IPS-18c (cell line): ENCODE measurements around the gene RBL2.
"Not testable (repeated sequence)": the region's sequence is repeated elsewhere in the genome, so short reads cannot be mapped to it uniquely, and the experiment has no call there.

ENCODE experiments used
- H3K4me3 ChIP-seq: 2 replicates; pipeline ENCODE4 v1.7.0; 2013; ENCODE audit warnings: low read depth, mild to moderate bottlenecking, low read length, moderate library complexity; ENCODE audit not compliant: insufficient read depth
- H3K9me3 ChIP-seq: one replicate; pipeline ENCODE4 v1.6.1; 2013; ENCODE audit warnings: mild to moderate bottlenecking, low read length, moderate library complexity; ENCODE audit not compliant: control insufficient read depth, insufficient read depth

The RBL2 gene, protein sequence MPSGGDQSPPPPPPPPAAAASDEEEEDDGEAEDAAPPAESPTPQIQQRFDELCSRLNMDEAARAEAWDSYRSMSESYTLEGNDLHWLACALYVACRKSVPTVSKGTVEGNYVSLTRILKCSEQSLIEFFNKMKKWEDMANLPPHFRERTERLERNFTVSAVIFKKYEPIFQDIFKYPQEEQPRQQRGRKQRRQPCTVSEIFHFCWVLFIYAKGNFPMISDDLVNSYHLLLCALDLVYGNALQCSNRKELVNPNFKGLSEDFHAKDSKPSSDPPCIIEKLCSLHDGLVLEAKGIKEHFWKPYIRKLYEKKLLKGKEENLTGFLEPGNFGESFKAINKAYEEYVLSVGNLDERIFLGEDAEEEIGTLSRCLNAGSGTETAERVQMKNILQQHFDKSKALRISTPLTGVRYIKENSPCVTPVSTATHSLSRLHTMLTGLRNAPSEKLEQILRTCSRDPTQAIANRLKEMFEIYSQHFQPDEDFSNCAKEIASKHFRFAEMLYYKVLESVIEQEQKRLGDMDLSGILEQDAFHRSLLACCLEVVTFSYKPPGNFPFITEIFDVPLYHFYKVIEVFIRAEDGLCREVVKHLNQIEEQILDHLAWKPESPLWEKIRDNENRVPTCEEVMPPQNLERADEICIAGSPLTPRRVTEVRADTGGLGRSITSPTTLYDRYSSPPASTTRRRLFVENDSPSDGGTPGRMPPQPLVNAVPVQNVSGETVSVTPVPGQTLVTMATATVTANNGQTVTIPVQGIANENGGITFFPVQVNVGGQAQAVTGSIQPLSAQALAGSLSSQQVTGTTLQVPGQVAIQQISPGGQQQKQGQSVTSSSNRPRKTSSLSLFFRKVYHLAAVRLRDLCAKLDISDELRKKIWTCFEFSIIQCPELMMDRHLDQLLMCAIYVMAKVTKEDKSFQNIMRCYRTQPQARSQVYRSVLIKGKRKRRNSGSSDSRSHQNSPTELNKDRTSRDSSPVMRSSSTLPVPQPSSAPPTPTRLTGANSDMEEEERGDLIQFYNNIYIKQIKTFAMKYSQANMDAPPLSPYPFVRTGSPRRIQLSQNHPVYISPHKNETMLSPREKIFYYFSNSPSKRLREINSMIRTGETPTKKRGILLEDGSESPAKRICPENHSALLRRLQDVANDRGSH

DNA sequence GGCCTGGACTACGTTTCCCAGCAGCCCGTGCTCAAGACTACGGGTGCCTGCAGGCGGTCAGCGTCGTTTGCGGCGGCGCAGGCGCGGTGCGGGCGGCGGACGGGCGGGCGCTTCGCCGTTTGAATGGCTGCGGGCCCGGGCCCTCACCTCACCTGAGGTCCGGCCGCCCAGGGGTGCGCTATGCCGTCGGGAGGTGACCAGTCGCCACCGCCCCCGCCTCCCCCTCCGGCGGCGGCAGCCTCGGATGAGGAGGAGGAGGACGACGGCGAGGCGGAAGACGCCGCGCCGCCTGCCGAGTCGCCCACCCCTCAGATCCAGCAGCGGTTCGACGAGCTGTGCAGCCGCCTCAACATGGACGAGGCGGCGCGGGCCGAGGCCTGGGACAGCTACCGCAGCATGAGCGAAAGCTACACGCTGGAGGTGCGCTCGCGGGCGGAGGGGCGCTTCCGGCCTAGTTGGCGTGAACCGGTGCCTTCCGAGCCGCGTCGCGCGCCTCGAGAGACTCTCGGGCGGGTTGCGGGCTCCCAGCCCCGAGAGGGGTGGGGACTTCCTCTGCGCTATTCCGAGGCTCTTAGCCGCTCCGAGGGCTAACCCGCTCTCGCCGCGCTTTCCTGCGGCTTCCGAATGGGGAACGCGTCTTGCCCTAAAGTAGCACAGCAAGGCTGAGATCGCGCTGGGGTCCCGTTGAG lies at the start of gene RBL2:
Gene RBL2, plus strand, starts transcription at position 95 of the 689 bp plus-strand sequence. Its CDS starts 86 bp downstream, at position 181.
- Histone ChIP-seq H3K9me3 (no peaks in the 10 kb centered on the region), H3K4me3 (peak within 1 kb of the TSS; percentile 94)

DNA sequence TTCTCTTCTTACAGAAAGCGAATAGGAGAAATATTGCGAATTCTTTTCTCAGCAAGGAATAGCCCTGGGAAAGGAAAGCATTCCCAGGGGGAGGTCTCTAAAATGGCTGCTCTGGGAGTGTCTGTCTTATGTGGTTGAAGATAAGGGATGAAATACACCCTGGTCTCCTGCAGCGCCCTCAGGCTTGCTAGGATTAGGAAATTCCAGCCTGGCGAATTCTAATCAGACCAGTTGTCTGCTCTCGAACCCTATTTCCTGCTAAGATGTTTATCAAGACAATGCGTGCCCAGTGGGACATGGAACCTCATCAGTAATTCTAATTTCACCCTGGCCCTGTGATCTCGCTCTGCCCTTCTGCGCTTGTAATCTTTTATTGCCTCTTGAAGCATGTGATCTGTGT lies 49.7 kb upstream of the RBL2 start:
- not testable (repeated sequence) for H3K4me3 ChIP-seq, H3K9me3 ChIP-seq

DNA sequence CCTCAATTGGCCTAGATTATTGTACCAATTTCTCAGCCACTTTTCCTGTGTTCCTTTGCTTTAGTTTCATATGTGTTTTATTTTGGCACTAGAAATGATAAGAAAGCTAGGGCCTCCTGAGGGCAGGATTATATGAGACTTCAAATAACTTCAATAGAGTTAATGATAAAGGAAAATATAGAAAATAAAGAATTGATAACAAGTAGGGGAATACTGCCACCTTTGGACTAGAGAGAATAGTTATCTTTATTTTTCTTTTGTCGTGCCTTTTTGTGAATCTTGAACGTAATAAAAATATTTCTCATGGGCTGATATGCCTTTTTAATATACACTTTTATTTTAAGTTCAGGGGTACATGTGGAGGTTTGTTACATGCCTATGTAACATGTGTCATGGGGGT lies 29.3 kb upstream of the RBL2 start:
- no peaks in the 10 kb centered on the region for H3K9me3 ChIP-seq
- H3K4me3 ChIP-seq = no peak overlapping the region

DNA sequence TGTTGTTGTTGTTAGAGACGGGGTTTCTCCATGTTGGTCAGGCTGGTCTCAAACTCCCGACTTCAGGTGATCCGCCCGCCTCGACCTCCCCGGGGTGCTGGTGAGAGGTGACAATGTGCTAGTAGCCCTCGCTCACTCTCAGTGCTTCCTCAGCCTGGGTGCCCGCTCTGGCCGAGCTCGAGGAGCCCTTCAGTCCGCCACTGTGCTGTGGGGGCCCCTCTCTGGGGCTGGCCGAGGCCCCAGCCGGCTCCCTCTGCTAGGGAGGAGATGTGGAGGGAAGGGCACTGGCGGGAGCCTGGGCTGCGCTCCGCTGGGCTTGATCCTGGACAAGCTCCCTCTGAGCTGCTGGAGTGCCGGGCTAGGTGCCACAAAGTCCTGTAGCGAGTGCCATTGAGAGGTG lies 21.7 kb upstream of the RBL2 start:
- Histone ChIP-seq H3K4me3 (no peak overlapping the region), H3K9me3 (peaks cover 5% of the 10 kb centered on the region)

DNA sequence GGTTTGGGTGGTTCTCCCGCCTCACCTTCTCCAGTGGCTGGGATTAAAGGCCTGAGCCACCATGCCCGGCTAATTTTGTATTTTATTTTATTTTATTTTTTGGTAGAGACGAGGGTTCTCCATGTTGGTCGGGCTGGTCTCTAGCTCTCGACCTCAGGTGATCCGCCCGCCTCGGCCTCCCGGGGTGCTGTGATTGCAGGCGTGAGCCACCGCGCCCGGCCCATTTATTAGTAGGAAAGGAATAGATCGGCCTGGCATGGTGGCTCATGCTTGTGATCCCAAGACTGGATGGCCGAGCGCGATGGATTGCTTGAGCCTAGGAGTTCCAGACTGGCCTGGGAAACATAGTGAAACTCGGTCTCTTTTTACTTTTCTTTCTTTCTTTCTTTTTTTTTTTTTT lies 20.4 kb upstream of the RBL2 start:
- Histone ChIP-seq H3K4me3 (no peak overlapping the region), H3K9me3 (peaks cover 5% of the 10 kb centered on the region)

DNA sequence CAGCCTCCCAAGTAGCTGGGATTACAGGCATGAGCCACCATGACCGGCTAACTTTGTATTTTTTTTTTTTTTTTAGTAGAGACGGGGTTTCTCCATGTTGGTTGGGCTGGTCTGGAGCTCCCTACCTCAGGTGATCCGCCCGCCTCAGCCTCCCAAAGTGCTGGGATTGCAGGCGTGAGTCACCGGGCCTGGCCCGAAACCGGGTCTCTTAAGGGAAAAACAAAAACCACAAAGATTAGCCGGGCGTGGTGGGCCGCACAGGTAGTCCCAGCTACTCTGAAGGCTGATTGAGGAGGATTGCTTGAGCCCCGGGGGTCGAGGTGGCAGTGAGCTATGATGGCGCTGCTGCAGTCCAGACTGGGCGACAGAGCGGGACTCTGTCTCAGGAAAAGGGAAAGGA lies 19.9 kb upstream of the RBL2 start:
- peaks cover 5% of the 10 kb centered on the region for H3K9me3 ChIP-seq
- no peak overlapping the region for H3K4me3 ChIP-seq

DNA sequence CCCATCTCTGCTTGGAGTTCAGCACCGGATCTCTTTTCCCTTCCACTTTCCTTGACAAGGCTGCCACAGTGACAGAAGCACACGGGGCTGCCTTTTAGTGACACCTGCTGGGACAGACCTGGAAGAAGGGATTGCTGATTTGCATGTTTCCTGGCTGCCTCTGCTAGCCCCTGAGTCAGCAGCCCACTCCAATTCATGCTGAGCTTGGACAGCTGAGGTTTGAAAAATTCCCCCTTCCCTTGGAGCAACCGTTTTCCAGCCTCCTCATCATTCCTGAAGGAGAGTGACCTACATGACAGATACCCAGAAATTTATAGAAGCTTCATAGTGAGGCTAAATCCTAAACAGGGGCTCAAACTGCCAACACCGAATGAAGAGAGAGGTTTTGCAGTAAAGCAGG lies 18.8 kb upstream of the RBL2 start:
- Histone ChIP-seq H3K4me3 (no peak overlapping the region), H3K9me3 (peaks cover 5% of the 10 kb centered on the region)

DNA sequence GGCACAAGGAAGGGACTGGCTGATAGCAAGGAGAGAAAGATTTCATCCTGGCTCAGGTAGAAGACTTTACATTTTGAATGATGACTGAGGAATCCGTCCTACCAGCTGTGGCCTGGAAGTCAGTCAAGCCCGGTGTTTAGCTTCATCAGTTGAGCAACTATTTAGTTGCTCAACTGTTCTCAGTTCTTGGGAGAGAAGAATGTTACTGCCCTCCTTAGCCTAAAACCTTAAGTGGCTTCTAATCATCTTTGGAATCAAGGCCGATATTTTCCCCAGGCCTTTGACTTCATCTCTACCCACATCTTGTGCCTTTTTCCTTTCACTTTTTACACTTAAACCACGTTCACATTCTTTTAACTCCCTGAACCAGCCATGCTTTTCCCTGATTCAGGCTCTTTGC lies 17.3 kb upstream of the RBL2 start:
- peaks cover 7% of the 10 kb centered on the region for H3K9me3 ChIP-seq
- H3K4me3 ChIP-seq = no peak overlapping the region

DNA sequence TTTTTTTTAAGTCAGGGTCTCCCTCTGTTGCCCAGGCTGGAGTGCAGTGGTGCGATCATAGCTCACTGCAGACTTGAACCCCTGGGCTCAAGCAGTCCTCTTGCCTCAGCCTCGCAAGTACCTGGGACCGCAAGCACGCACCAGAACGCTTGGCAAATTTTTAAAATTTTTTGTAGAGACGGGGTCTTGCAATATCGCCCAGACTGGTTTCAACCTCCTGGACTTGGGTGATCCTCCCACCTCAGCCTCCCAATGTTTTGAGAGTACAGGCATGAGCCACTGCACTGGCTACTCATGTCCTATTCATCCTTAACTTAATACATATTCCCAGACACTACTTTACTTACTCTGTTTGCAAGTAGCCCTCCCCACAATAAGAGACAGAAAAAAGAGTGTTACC lies 16.3 kb upstream of the RBL2 start:
- H3K9me3 ChIP-seq = peaks cover 5% of the 10 kb centered on the region
- H3K4me3 ChIP-seq = no peak overlapping the region

DNA sequence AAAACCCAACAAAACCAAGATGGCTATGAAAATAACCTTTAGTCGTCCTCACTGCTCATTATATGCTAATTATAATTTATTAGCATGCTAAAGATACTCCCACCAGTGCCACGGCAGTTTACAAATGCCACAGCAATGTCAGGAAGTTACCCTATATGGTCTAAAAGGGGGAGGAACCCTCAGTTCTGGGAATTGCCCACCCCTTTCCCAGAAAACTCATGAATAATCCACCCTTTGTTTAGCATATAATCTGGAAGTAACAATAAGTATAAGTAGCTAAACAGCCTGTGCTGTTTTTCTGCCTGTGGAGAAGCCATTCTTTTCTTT lies 14.9 kb upstream of the RBL2 start:
- not testable (repeated sequence) for H3K4me3 ChIP-seq

DNA sequence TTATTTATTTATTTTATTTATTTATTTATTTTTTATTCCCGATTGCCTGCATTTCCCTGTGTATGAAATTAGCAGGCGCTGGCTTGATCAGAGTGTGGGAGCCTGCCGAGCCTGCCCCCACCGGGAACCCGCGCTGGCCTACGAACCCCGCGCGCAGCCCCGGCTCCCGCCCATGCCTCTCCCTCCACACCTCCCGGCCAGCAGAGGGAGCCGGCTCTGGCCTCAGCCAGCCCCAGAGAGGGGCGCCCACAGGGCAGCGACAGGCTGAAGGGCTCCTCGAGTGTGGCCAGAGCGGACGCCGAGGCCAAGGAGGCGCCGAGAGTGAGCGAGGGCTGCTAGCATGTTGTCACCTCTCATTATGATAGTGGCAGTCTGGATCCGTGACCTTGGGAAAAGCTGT lies 13.0 kb upstream of the RBL2 start:
- no peak overlapping the region for H3K4me3 ChIP-seq
- H3K9me3 ChIP-seq = peaks cover 8% of the 10 kb centered on the region

More for the DNA sequence above, 14.9 kb upstream of the RBL2 start:
- H3K9me3 ChIP-seq = not testable (repeated sequence)

DNA sequence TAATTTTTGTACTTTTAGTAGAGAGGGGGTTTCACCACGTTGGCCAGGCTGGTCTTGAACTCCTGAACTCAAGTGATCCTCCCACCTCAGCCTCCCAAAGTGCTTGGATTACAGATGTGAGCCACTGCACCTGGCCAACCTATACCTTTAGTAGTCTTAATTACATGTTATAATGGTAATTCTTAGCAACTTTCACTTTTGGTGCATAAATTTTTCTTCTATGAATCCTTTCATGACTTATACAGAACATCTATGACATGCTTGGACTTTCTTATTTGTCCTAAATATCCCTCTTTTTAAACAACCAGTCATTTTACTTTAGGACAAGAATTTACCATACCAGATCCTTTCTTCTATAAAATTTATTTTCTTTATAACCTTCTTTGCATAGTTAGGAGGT lies 10.3 kb upstream of the RBL2 start:
- H3K9me3 ChIP-seq, H3K4me3 ChIP-seq: not testable (repeated sequence)

DNA sequence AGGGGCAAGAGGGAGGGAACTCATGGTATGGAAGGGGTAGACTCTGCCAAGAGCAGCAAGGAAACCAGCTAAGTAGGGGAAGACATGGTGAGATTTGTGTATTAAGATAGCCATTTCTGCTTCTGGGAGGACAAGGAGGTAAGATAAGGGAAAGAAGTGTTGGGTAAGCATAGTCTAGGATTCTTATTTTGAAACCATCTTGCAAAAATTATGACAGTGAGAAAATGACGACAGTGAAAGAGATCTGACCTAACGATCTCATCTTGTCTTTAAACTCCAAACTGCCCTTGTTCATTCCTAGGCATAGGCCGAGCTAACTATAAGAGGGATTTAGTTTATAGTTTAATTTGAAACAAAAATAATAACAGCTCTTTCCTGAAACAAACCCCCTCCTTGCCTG lies 5.6 kb upstream of the RBL2 start:
- Histone ChIP-seq H3K9me3 (peaks cover 2% of the 10 kb centered on the region), H3K4me3 (no peak overlapping the region)

DNA sequence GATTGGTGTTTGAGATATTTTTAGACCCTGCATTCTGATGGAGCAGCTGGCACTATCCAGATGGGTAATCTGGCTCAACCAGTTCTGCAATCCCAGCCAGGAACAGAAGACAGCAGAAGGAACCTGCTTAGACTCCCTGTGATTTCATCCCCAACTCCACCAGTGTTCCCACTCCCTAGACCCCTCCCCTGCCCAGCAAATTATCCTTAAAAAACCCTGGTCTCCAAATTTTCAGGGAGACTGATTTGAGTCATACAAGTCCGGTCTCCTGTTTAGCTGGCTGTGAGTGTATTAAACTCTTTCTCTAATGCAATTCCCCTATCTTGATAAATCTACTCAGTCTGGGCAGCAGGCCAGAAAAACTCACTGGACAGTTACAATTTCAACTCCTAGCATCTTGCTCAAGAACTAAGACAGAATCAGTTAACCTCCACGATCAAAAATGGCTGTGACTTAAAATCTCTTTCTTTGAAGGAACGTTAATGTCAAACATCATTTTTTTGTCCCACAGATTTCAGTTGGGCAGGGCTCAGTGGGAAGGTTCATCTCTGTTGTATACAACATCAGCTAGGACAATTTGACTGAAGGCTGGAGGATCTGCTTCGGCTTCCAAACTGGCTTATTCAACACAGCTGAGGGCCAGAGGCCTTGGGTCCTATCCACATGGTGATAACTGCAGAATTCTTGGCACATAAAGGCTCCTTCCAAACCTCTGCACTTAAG lies 4.9 kb upstream of the RBL2 start:
- H3K4me3 ChIP-seq = no peak overlapping the region

DNA sequence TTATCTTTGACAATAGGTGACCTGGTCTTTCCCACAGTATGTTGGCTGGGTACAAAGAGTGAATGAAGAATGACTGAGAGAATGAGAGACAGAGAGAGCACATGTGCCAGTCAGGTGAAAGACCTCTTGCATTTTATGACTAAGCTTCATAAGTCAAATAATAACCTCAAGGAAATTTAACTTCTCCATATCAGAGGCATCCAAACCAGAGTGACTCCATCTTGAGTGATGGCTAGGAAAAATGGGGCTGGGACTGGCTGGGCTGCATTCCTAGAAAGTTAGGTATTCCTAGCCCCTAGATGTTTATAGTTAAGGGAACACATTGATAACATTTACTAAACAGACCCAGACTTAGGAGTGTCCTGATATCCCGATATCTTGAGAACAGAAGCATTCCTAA lies 3.9 kb upstream of the RBL2 start:
- no peak overlapping the region for H3K4me3 ChIP-seq
- no peaks in the 10 kb centered on the region for H3K9me3 ChIP-seq

More for the DNA sequence above, 4.9 kb upstream of the RBL2 start:
- H3K9me3 ChIP-seq = no peaks in the 10 kb centered on the region

DNA sequence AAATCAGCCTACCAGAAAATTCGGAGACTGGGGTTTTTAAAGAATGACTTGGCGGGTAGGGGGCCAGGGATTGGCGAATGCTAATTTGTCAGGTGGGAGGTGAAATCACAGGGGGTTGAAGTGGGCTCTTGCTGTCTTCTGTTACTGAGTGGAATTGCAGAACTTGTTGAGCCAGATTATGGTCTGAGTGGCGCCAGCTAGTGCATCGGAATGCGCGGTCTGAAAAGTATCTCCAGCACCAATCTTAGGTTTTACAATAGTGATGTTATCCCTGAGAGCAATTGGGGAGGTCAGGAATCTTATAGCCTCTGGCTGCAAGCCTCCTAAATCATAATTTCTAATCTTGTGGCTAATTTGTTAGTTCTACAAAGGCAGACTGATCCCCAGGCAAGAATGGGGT lies 762 bp upstream of the RBL2 start:
- no peaks in the 10 kb centered on the region for H3K9me3 ChIP-seq
- peak overlapping the region; percentile 94; the same call in 1 of the 2 replicates for H3K4me3 ChIP-seq

DNA sequence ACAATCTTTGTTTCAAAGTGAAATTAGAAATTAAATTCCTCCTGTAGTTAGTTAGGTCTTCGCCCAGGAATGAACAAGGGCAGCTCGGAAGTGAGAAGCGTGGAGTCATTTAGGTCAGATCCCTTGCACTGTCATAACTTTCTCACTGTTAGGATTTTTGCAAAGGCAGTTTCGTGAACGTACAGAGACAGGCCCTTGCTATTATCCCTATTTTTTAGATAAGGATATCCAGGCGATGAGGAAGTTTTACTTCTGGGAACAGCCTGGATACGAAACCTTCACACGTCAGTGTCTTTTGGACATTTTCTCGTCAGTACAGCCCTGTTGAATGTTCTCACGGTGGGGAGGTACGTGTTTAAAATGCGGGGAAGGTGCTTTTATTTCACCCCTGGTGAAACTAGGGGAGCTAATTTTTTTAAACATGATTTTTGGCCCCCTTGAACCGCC lies 318 bp upstream of the RBL2 start:
- Histone ChIP-seq H3K4me3 (peak overlapping the region; percentile 94), H3K9me3 (no peaks in the 10 kb centered on the region)
